IPS DF 4.7 (cell line): ENCODE data around the gene HOXA4.

Experiments
- DNase-seq: peaks from one replicate; pipeline ENCODE4 v3.0.0-alpha.2; 2013; ENCODE audit warnings: low spot score; ENCODE audit errors: extremely low read depth

Gene HOXA4

GRCh38 chr7:27106181-27106900 lies 24.2 kb downstream of the HOXA4 start:
- DNase-seq: no peak

- DNase-seq: no peak
Observed at GRCh38 chr7:27105301-27106031, 25.1 kb downstream of the HOXA4 start.

GRCh38 chr7:27104341-27105058 lies 26.1 kb downstream of the HOXA4 start:
- no peak for DNase-seq

- DNase-seq: no peak
Observed at GRCh38 chr7:27103489-27104226, 26.9 kb downstream of the HOXA4 start.

- no peak for DNase-seq
Observed at GRCh38 chr7:27102581-27103442, 27.7 kb downstream of the HOXA4 start, which contains the start of gene HOXA2. HOXA2 (minus strand) TSS chr7:27102683; CDS start chr7:27102500, 183 bp downstream.

GRCh38 chr7:27101957-27102580 lies 28.5 kb downstream of the HOXA4 start:
- no peak for DNase-seq

GRCh38 chr7:27101171-27101956 lies 29.2 kb downstream of the HOXA4 start:
- DNase-seq: no peak

- no peak for DNase-seq
Observed at GRCh38 chr7:27100694-27101170, 29.8 kb downstream of the HOXA4 start.

GRCh38 chr7:27099453-27100370 lies 30.8 kb downstream of the HOXA4 start:
- DNase-seq: no peak

GRCh38 chr7:27098578-27099451 lies 31.7 kb downstream of the HOXA4 start:
- no peak for DNase-seq

GRCh38 chr7:27097686-27098577 lies 32.6 kb downstream of the HOXA4 start:
- DNase-seq: no peak

GRCh38 chr7:27096768-27097514 lies 33.6 kb downstream of the HOXA4 start:
- DNase-seq: no peak

- no peak for DNase-seq
Observed at GRCh38 chr7:27095897-27096767, 34.4 kb downstream of the HOXA4 start, which contains the start of gene HOXA1. HOXA1 (minus strand) TSS chr7:27096000; CDS start chr7:27095912, 88 bp downstream.
